HepG2 (cell line): ENCODE measurements around the gene VPS52. TPM values are rescaled to one million over a fixed set of nuclear protein-coding genes. Genes with fewer than 3 reads are reported as not detected.

Experiments
- ARNT ChIP-seq: fragments of 450-650 bp; IDR thresholded peaks from 2 replicates; pipeline ENCODE4 v1.6.1; 2017
- EP300 ChIP-seq, 3 experiments: sonication (generic) in 1 of 3; formaldehyde crosslinking in 1 of 3; IDR thresholded peaks; 2 replicates each; pipeline versions ENCODE4 v1.5.1 to v1.6.1; 2011 to 2020; ENCODE audit warnings: low read depth in 2 of 3, low read length in 2 of 3, borderline replicate concordance in 1 of 3, improper control_type of control experiment in 1 of 3, mild to moderate bottlenecking in 1 of 3, missing genetic modification reagents in 1 of 3, moderate library complexity in 1 of 3
- FOXA1 ChIP-seq, 2 experiments: fragments of 450-650 bp in 1 of 2; sonication (generic) in 1 of 2; formaldehyde crosslinking in 1 of 2; IDR thresholded peaks; 2 replicates each; pipeline versions ENCODE4 v1.4.0 to v1.6.1; 2016 to 2020; ENCODE audit warnings: missing genetic modification reagents in 1 of 2
- GABPA ChIP-seq, 2 experiments: IDR thresholded peaks; 2 replicates each; pipeline ENCODE4 v1.6.1; 2011 to 2016; ENCODE audit warnings: low read depth in 2 of 2, low read length in 1 of 2, missing biosample characterization in 1 of 2, missing genetic modification characterization in 1 of 2
- KDM4B ChIP-seq: sonication (generic); formaldehyde crosslinking; IDR thresholded peaks from 2 replicates; pipeline ENCODE4 v1.4.0; 2020; ENCODE audit warnings: missing genetic modification reagents
- MLLT10 ChIP-seq: sonication (generic); formaldehyde crosslinking; IDR thresholded peaks from 2 replicates; pipeline ENCODE4 v1.4.0; 2020; ENCODE audit warnings: missing genetic modification reagents
- SPEN ChIP-seq: sonication (generic); formaldehyde crosslinking; IDR thresholded peaks from 2 replicates; pipeline ENCODE4 v1.5.1; 2020; ENCODE audit warnings: low read depth, mild to moderate bottlenecking, missing genetic modification reagents
- STAG1 ChIP-seq: sonication (generic); formaldehyde crosslinking; IDR thresholded peaks from 2 replicates; pipeline ENCODE4 v1.4.0; 2020; ENCODE audit warnings: missing genetic modification reagents
- ZFX ChIP-seq: sonication (generic); formaldehyde crosslinking; IDR thresholded peaks from 2 replicates; pipeline ENCODE4 v1.4.0; 2020; ENCODE audit warnings: mild to moderate bottlenecking, low read depth, missing genetic modification reagents, moderate library complexity
- ZKSCAN5 ChIP-seq: sonication (generic); formaldehyde crosslinking; IDR thresholded peaks from 2 replicates; pipeline ENCODE4 v1.5.1; 2020; ENCODE audit warnings: mild to moderate bottlenecking, missing genetic modification reagents
- ZNF180 ChIP-seq: sonication (generic); formaldehyde crosslinking; IDR thresholded peaks from 2 replicates; pipeline ENCODE4 v1.4.0; 2020; ENCODE audit warnings: low read depth, missing genetic modification reagents, borderline replicate concordance
- ZNF256 ChIP-seq: sonication (generic); formaldehyde crosslinking; conservative IDR thresholded peaks from 2 replicates; pipeline ENCODE4 v1.4.0; 2020; ENCODE audit warnings: missing genetic modification reagents
- ZNF260 ChIP-seq: sonication (generic); formaldehyde crosslinking; IDR thresholded peaks from 2 replicates; pipeline ENCODE4 v1.4.0; 2020; ENCODE audit warnings: missing genetic modification reagents, low read depth, mild to moderate bottlenecking, borderline replicate concordance
- ZNF331 ChIP-seq: sonication (generic); formaldehyde crosslinking; IDR thresholded peaks from 2 replicates; pipeline ENCODE4 v1.4.0; 2020; ENCODE audit warnings: missing genetic modification reagents
- ZNF34 ChIP-seq: sonication (generic); formaldehyde crosslinking; IDR thresholded peaks from 2 replicates; pipeline ENCODE4 v1.4.0; 2020; ENCODE audit warnings: mild to moderate bottlenecking, missing genetic modification reagents, borderline replicate concordance
- ZNF367 ChIP-seq: sonication (generic); formaldehyde crosslinking; IDR thresholded peaks from 2 replicates; pipeline ENCODE4 v1.4.0; 2020; ENCODE audit warnings: missing genetic modification reagents, borderline replicate concordance
- ZNF589 ChIP-seq: sonication (generic); formaldehyde crosslinking; conservative IDR thresholded peaks from 2 replicates; pipeline ENCODE4 v1.8.0; 2022; ENCODE audit warnings: mild to moderate bottlenecking, moderate library complexity, missing genetic modification reagents
- ZNF615 ChIP-seq: sonication (generic); formaldehyde crosslinking; IDR thresholded peaks from 2 replicates; pipeline ENCODE4 v1.5.0; 2020; ENCODE audit warnings: mild to moderate bottlenecking, missing genetic modification reagents, borderline replicate concordance
- ZNF737 ChIP-seq: sonication (generic); formaldehyde crosslinking; IDR thresholded peaks from 2 replicates; pipeline ENCODE4 v1.5.0; 2020; ENCODE audit warnings: missing genetic modification reagents, mild to moderate bottlenecking, borderline replicate concordance
- ZSCAN29 ChIP-seq: sonication (generic); formaldehyde crosslinking; conservative IDR thresholded peaks from 2 replicates; pipeline ENCODE4 v1.4.0; 2020; ENCODE audit warnings: mild to moderate bottlenecking, missing genetic modification reagents
- polyA plus RNA-seq, 8 experiments: library from polyadenylated mRNA; depleted of rRNA in 3 of 8; stranded (reverse) in 7 of 8; unstranded in 1 of 8; fragments of >200 nt; fragmentation: Illumina TruSeq in 4 of 8; extraction: Trizol in 4 of 8; gene quantifications; 2 replicates each; pipeline versions ENCODE4 v1.2.1 to v1.2.3, GENCODE V29; 2011 to 2016; ENCODE audit warnings: low read depth in 4 of 8, missing spikeins in 1 of 8, mixed read lengths in 1 of 8; ENCODE audit not compliant: insufficient read depth in 1 of 8
- total RNA-seq, 5 experiments: library from RNA; depleted of rRNA; stranded (reverse); fragments of >200 nt; fragmentation: Illumina TruSeq; extraction: Trizol; gene quantifications; 2 replicates each; pipeline ENCODE4 v1.2.3, GENCODE V29; 2016; ENCODE audit warnings: low read depth in 1 of 5
- TF ChIP-seq, protein P1 (sequence below): fragments of 450-650 bp; IDR thresholded peaks from 2 replicates; pipeline ENCODE4 v1.6.1; 2017
- TF ChIP-seq, protein P2 (sequence below): IDR thresholded peaks from 2 replicates; pipeline ENCODE4 v1.6.1; 2016
- TF ChIP-seq, protein P3 (sequence below): sonication (generic); formaldehyde crosslinking; IDR thresholded peaks from 2 replicates; pipeline ENCODE4 v1.4.0; 2020; ENCODE audit warnings: missing genetic modification reagents
- TF ChIP-seq, protein P4 (sequence below): conservative IDR thresholded peaks from 2 replicates; pipeline ENCODE4 v1.6.1; 2018; ENCODE audit warnings: missing genetic modification reagents
- TF ChIP-seq, protein P5 (sequence below): sonication (generic); formaldehyde crosslinking; IDR thresholded peaks from 2 replicates; pipeline ENCODE4 v1.4.0; 2020; ENCODE audit warnings: missing genetic modification reagents

VPS52 gene
- total and polyA plus RNA-seq, 2 of the 13 experiments (the other 11 are each of a cell fraction or from before 2014, with no cell fraction given), result 48.9 to 85.5 TPM

DNA sequence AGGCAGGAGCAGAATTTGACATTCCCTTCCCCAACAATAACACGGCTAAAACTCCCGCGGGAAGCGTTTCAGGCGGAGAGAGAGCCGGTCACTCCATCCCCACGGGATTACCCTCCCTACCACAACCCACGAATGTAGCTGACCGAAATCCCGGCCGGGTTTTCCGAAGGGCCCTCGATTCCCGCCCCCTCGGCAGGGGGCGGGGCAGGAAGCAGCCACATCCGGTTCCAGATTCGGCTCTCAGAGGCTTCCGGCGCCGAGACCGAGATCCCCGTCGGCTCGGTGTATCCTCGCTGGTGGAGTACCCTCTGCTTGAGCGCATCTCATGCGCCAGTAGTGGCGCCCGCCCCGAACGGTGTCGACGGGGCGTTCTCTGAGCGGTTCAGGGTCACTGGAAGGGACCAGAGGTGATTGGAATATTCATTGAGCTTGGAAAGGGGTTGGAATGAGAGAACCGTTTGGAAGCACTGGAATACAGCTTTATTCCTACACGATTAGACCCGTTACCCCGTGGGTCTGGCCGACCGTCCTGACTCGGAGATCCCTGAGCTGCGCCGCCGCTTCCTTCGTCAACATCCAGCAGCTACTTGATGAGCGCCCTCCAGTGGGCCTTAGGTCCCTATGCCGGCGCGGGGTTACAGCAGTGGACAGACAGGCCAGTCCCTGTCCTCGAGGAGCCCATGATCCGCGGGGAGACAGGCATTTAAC is 27.7 kb upstream of the VPS52 start (continued):
- TF ChIP-seq EP300 (IDR thresholded peaks at IDR 0.05; ENCODE audit: low read depth in 2 of 2, low read length in 2 of 2), result peak in 1 of 2 experiments; percentile 27; a peak in 1 of 4 replicates
- TF ChIP-seq EP300 (CRISPR knock-in tag; IDR thresholded peaks at IDR 0.05; ENCODE audit: borderline replicate concordance), result 0 out of 2 replicates have a peak, but pooled peaks have one; percentile 37
- TF ChIP-seq ZKSCAN5 (CRISPR knock-in tag), result no peak
- 0 out of 2 replicates have a peak, but pooled peaks have one; percentile 27 for TF ChIP-seq ZNF331
- peak; percentile 95 for TF ChIP-seq ZNF615 (CRISPR knock-in tag)
- TF ChIP-seq ZNF180 (CRISPR knock-in tag), result 0 out of 2 replicates have a peak, but pooled peaks have one; percentile 10
- TF ChIP-seq ZNF260 (CRISPR knock-in tag), result no peak
- peak; percentile 60 for TF ChIP-seq STAG1 (CRISPR knock-in tag)
- TF ChIP-seq ZSCAN29 (CRISPR knock-in tag), result peak; percentile 86
- TF ChIP-seq, protein P1, sequence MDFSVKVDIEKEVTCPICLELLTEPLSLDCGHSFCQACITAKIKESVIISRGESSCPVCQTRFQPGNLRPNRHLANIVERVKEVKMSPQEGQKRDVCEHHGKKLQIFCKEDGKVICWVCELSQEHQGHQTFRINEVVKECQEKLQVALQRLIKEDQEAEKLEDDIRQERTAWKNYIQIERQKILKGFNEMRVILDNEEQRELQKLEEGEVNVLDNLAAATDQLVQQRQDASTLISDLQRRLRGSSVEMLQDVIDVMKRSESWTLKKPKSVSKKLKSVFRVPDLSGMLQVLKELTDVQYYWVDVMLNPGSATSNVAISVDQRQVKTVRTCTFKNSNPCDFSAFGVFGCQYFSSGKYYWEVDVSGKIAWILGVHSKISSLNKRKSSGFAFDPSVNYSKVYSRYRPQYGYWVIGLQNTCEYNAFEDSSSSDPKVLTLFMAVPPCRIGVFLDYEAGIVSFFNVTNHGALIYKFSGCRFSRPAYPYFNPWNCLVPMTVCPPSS, result no peak
- no peak for TF ChIP-seq MLLT10
- TF ChIP-seq, protein P2, sequence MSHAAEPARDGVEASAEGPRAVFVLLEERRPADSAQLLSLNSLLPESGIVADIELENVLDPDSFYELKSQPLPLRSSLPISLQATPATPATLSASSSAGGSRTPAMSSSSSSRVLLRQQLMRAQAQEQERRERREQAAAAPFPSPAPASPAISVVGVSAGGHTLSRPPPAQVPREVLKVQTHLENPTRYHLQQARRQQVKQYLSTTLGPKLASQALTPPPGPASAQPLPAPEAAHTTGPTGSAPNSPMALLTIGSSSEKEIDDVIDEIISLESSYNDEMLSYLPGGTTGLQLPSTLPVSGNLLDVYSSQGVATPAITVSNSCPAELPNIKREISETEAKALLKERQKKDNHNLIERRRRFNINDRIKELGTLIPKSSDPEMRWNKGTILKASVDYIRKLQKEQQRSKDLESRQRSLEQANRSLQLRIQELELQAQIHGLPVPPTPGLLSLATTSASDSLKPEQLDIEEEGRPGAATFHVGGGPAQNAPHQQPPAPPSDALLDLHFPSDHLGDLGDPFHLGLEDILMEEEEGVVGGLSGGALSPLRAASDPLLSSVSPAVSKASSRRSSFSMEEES, result peak; percentile 48
- TF ChIP-seq ZNF737 (CRISPR knock-in tag), result peak; percentile 65; the same call in 1 of the 2 replicates
- TF ChIP-seq ZNF367 (CRISPR knock-in tag), result 0 out of 2 replicates have a peak, but pooled peaks have one; percentile 41
- peak; percentile 78 for TF ChIP-seq ZFX (CRISPR knock-in tag)
- TF ChIP-seq ARNT, result no peak
- TF ChIP-seq KDM4B (CRISPR knock-in tag), result no peak
- TF ChIP-seq ZNF589 (CRISPR knock-in tag), result peak; percentile 91
- TF ChIP-seq, protein P3, sequence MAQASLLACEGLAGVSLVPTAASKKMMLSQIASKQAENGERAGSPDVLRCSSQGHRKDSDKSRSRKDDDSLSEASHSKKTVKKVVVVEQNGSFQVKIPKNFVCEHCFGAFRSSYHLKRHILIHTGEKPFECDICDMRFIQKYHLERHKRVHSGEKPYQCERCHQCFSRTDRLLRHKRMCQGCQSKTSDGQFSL (CRISPR knock-in tag), result no peak; the same call in 1 of the 2 replicates
- TF ChIP-seq GABPA (IDR thresholded peaks at IDR 0.05; ENCODE audit: low read depth, low read length), result peak; percentile 82
- TF ChIP-seq GABPA (CRISPR knock-in tag; IDR thresholded peaks at IDR 0.05; ENCODE audit: low read depth), result peak; percentile 93
- peak; percentile 84; the same call in 1 of the 2 replicates for TF ChIP-seq ZNF34 (CRISPR knock-in tag)
- no peak; the same call in none of the 2 replicates for TF ChIP-seq SPEN (CRISPR knock-in tag)
- TF ChIP-seq ZNF256 (CRISPR knock-in tag), result no peak; the same call in 1 of the 2 replicates
- TF ChIP-seq, protein P4, sequence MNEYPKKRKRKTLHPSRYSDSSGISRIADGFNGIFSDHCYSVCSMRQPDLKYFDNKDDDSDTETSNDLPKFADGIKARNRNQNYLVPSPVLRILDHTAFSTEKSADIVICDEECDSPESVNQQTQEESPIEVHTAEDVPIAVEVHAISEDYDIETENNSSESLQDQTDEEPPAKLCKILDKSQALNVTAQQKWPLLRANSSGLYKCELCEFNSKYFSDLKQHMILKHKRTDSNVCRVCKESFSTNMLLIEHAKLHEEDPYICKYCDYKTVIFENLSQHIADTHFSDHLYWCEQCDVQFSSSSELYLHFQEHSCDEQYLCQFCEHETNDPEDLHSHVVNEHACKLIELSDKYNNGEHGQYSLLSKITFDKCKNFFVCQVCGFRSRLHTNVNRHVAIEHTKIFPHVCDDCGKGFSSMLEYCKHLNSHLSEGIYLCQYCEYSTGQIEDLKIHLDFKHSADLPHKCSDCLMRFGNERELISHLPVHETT, result peak; percentile 82
- TF ChIP-seq, protein P5, sequence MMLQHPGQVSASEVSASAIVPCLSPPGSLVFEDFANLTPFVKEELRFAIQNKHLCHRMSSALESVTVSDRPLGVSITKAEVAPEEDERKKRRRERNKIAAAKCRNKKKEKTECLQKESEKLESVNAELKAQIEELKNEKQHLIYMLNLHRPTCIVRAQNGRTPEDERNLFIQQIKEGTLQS (CRISPR knock-in tag), result no peak; the same call in none of the 2 replicates
- no peak for TF ChIP-seq FOXA1 (IDR thresholded peaks at IDR 0.05)
- TF ChIP-seq FOXA1 (CRISPR knock-in tag; IDR thresholded peaks at IDR 0.05), result peak; percentile 81
